NK-92 (cell line): ENCODE data around the gene MAPK9.

Experiments used
- DNase-seq: peaks from one replicate; lab custom pipeline; 2025; ENCODE audit not compliant: unreplicated experiment; lab: John Stamatoyannopoulos, UW

Gene MAPK9

GRCh38 chr5:180206993-180207392, 84.9 kb downstream of the MAPK9 start:
- no peak for DNase-seq

GRCh38 chr5:180205916-180206315, 86.0 kb downstream of the MAPK9 start:
- DNase-seq = no peak

DNA sequence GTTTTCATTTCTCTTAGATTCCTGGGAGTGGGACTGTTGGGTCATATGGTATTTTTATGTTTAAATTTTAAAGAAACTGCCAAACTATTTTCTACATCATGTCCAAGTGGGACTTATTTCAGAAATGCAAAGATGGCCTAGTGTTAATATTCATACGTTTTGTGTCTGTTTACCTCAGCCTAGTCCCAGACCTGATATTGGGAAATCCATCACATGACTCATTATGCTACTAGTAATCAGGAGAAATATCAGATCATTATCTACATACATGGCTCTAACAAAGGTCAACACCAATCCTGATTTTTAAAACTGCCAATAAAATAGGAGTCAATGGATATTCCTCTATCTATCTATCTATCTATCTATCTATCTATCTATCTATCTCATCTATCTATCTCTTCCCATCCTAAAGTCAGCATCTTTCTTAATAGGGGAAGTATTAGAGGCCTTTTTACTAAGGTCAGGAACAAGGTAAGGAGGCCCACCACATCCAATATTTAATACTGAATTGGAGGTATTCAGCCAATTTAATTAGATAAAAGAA, 87.5 kb downstream of the MAPK9 start:
- DNase-seq = no peak

GRCh38 chr5:180202939-180203573, 88.8 kb downstream of the MAPK9 start:
- DNase-seq = no peak

GRCh38 chr5:180201051-180201987, 90.6 kb downstream of the MAPK9 start:
- DNase-seq = no peak

DNA sequence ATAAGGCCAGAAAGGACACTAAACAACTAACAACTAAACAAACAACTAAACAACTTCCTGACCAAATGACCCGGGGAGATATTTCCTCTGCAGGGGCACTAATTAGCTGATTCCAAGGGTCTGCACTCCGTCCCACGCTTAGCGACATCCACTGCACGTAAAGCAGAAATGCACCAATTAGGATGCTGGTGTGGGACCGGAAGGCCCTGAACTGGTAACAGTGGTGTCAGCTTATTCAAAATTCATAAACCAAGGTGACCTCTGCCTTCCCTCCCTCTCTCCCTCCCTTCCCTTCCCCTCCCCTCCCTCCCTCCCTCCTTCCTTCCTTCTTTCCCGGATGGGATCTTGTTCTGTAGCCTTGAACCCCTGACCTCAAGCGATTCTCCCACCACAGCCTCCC, 92.5 kb downstream of the MAPK9 start:
- no peak for DNase-seq

GRCh38 chr5:180198208-180198607, 93.7 kb downstream of the MAPK9 start:
- no peak for DNase-seq

DNA sequence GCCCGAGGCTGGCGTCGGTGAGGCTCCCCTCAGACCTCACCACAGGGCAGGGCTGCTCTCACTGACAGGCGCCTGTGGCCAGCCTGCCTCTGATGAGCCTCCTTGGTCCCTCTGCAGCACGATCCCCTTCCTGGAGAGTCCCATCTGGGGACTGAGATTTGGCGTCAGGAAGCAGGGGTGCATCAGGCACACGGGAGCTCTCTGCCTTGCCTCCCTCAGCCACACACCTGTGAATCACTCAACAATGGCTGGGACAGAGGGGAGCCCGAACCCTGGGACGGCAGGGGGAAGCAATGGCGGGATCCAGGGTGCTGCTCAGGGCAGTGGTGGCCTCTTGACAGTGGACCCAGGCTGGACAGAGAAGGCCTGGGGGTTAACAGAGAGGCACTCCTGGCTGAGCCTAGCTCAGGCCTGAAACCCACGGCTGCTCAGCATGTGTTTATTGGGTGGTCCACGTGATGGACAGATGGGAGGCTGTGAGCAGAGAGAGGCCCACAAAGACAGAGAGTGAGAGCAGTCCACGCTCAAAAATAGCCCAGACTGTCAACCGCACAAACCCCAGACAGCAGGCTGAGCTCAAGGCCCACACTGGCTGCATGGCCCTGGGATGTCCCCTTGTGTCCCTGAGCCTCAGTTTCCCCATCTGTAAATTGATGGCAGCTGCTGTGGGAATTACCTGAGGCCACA, 94.7 kb downstream of the MAPK9 start:
- no peak for DNase-seq

DNA sequence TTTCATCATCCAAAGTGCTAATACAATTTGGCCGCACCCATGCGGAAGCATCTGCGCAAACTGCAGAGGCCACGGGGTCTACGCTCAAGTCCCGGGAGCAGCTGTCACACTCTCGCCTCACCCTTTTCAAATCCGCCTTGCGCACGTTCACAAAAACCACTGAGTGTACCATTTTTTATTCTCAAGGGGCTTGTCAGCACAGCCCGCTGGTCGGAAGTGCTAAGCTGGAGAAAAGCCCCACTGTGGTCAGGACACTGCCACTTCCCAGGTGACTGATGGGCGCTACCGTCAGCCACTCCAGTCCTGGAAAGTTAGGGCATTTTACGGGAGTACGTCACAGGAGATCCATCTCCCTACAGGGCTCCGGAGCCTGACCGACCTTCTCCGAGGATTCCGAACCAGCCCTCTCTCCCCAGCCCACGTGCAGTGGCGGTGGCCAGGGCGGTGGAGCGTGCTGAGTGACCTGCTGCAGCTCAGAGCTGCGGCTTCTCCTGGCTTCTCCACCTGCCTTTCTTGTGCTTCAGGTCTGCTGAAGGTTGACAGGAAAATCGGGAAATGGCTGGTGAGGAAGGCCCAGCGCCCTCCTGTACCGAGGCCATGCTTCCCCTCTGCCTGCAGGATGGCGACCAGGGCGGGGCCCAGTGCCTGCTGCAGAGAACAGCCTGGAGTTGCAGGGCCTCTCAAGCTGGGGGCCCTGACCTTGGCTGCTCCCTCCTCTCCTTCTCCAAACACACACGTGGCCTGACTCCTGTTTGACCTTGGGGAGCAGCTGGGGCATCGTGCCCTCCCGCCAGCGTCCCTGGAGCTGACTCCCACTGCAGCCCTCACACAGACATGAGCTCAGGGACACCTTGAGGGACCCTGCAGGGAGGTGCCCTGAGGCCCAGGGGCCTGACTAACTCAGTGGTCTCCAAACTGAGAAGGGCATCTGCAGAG, 97.2 kb downstream of the MAPK9 start:
- no peak for DNase-seq

GRCh38 chr5:180193749-180194375, 98.0 kb downstream of the MAPK9 start:
- no peak for DNase-seq

- no peak for DNase-seq
Observed at GRCh38 chr5:180191716-180192115, 100.2 kb downstream of the MAPK9 start.

DNA sequence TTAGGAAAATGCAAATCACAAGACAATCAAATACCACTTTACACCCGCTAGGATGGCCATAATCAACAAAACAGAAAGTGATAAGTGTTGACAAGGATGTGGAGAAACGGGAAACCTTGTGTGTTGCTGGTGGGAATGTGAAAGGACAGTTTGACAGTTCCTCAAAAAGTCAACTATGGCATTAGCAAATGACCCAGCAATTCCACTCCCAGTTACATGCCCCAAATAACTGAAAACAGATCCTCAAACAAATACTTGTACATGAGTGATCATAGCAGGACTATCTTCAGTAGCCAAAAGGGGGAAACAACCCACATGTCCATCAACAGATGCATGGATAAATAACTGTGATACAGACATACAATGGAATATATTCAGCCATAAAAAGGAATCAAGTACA, 104.1 kb downstream of the MAPK9 start:
- no peak for DNase-seq
